HG02798 (cell line): Measurements from ENCODE around the gene ACVR1B.

Source experiments
- ATAC-seq: cut with Tn5 transposase; IDR thresholded peaks from one replicate; pipeline ENCODE4 v1.9.1; 2021; ENCODE audit warnings: mild to moderate bottlenecking; ENCODE audit not compliant: unreplicated experiment, poor library complexity

Gene ACVR1B

GRCh38 chr12:51941604-51942003 is 9.9 kb upstream of the ACVR1B start:
- ATAC-seq, result no peak

GRCh38 chr12:51942056-51942455 is 9.4 kb upstream of the ACVR1B start:
- ATAC-seq, result no peak

- ATAC-seq, result no peak
Measured at GRCh38 chr12:51942501-51943000, 8.9 kb upstream of the ACVR1B start.

- no peak for ATAC-seq
Measured at GRCh38 chr12:51943346-51943745, 8.2 kb upstream of the ACVR1B start.

GRCh38 chr12:51944608-51945233 is 6.8 kb upstream of the ACVR1B start:
- ATAC-seq, result no peak

- no peak for ATAC-seq
Measured at GRCh38 chr12:51947246-51947996, 4.1 kb upstream of the ACVR1B start.

- no peak for ATAC-seq
Measured at GRCh38 chr12:51948066-51948465, 3.4 kb upstream of the ACVR1B start.

GRCh38 chr12:51949342-51950030 is 2.0 kb upstream of the ACVR1B start:
- ATAC-seq, result no peak

GRCh38 chr12:51950682-51951198 is 759 bp upstream of the ACVR1B start:
- ATAC-seq, result no peak

GRCh38 chr12:51951843-51952722 is 584 bp downstream of the ACVR1B start:
- ATAC-seq, result no peak

GRCh38 chr12:51953089-51953488 is 1.6 kb downstream of the ACVR1B start:
- no peak for ATAC-seq

- ATAC-seq, result no peak
Measured at GRCh38 chr12:51953864-51954263, 2.4 kb downstream of the ACVR1B start.

GRCh38 chr12:51954561-51955361 is 3.3 kb downstream of the ACVR1B start:
- no peak for ATAC-seq

- no peak for ATAC-seq
Measured at GRCh38 chr12:51955702-51956101, 4.2 kb downstream of the ACVR1B start.

- ATAC-seq, result no peak
Measured at GRCh38 chr12:51958542-51958941, 7.0 kb downstream of the ACVR1B start.

GRCh38 chr12:51959211-51959610 is 7.7 kb downstream of the ACVR1B start:
- no peak for ATAC-seq

GRCh38 chr12:51959921-51960320 is 8.4 kb downstream of the ACVR1B start:
- ATAC-seq, result no peak

GRCh38 chr12:51960488-51960887 is 9.0 kb downstream of the ACVR1B start:
- no peak for ATAC-seq

- ATAC-seq, result no peak
Measured at GRCh38 chr12:51960890-51961289, 9.4 kb downstream of the ACVR1B start.
